Esophagus muscularis mucosa (tissue), 3 donors: Measurements from ENCODE around the gene RALA.

Source experiments
- POLR2A ChIP-seq: fragments of 450-650 bp; IDR thresholded peaks from one replicate; pipeline ENCODE4 v1.6.1; 2017; ENCODE audit warnings: antibody characterized with exemption, moderate library complexity, mild to moderate bottlenecking, low read depth
- POLR2AphosphoS5 ChIP-seq, 2 donors: sonication (generic); formaldehyde crosslinking; IDR thresholded peaks; one replicate each; pipeline ENCODE4 v1.6.1; 2017; ENCODE audit warnings: antibody characterized with exemption in 2 of 2
- TF ChIP-seq, protein P1 (sequence below), 3 experiments: fragments of 200-600 bp in 2 of 3; fragments of 450-650 bp in 1 of 3; sonication (generic) in 2 of 3; IDR thresholded peaks; one replicate each; pipeline ENCODE4 v1.5.1; 2017 to 2019; ENCODE audit warnings: antibody characterized with exemption in 3 of 3, mild to moderate bottlenecking in 2 of 3, moderate library complexity in 1 of 3

- TF ChIP-seq POLR2A (no peak), POLR2AphosphoS5 (IDR thresholded peaks at IDR 0.05) (no peak)
- TF ChIP-seq, protein P1, sequence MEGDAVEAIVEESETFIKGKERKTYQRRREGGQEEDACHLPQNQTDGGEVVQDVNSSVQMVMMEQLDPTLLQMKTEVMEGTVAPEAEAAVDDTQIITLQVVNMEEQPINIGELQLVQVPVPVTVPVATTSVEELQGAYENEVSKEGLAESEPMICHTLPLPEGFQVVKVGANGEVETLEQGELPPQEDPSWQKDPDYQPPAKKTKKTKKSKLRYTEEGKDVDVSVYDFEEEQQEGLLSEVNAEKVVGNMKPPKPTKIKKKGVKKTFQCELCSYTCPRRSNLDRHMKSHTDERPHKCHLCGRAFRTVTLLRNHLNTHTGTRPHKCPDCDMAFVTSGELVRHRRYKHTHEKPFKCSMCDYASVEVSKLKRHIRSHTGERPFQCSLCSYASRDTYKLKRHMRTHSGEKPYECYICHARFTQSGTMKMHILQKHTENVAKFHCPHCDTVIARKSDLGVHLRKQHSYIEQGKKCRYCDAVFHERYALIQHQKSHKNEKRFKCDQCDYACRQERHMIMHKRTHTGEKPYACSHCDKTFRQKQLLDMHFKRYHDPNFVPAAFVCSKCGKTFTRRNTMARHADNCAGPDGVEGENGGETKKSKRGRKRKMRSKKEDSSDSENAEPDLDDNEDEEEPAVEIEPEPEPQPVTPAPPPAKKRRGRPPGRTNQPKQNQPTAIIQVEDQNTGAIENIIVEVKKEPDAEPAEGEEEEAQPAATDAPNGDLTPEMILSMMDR (IDR thresholded peaks at IDR 0.05), result no peak
Observed at GRCh38 chr7:39644170-39644569, 20.8 kb downstream of the RALA start.
